ENCODE results near the gene GHRL.
A peak's percentile ranks its signal among the peaks of the same experiment; 100 is the strongest.

Gene GHRL

DNA sequence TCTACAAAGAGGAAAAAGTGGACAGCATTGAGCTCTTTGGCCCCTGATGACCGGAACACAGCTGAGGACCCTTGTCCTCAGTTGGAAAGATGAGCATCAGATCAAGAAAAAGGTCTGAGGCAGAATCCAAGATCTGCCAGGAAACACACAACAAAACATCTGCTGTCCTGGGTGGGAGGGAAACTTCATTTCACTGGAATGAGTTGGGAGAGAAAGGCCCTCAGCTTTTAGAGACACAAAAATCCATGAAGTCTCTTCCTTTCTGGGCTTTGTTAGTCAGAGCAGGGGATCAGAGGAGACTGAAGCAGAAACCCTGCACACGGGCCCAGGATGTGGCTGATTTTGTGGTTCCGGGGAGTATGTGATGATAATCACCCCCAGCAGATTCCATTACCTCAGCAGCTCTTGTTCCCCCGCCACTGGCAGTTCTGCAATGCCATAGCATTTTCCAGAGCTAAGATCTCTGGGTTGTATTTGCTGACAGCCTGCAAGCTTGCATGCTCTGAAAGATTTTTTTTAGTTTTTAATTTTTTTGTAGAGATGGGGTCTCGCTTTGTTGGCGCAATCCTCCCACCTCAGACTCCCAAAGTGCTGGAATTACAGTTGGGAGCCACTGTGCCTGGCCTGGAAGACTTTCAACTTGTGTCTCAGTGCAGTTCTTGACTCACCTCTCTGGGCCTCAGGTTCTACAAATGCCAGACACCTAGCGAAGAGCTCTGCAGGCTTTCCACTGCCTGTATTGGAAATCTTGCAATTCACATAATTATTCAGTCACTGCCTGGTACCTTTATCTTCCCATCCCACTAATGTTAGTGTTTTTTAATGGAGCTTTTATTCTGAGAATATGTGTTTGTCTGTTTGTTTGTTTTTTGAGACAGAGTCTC lies 50.3 kb downstream of the GHRL start:
- DNase-seq (ENCODE audit: low spot score): peak; percentile 76

DNA sequence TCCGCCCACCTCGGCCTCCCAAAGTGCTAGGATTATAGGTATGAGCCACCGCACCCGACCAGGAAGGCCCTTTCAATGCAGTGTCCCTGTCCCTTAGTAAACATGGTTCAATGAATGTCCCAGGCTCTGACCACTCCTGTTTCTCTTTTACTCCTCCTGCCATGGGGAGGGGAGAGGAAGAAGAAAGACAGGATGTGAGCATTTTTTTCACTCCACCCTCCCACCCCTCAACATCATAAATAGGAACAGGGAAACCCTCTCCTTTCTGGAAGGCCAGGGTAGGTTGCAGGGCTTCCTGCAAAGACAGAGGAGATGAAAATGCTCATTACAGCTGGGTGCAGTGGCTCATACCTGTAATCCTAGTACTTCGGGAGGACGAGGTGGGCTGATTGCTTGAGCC lies 51.9 kb downstream of the GHRL start:
- no peak for DNase-seq (ENCODE audit: low spot score)

DNA sequence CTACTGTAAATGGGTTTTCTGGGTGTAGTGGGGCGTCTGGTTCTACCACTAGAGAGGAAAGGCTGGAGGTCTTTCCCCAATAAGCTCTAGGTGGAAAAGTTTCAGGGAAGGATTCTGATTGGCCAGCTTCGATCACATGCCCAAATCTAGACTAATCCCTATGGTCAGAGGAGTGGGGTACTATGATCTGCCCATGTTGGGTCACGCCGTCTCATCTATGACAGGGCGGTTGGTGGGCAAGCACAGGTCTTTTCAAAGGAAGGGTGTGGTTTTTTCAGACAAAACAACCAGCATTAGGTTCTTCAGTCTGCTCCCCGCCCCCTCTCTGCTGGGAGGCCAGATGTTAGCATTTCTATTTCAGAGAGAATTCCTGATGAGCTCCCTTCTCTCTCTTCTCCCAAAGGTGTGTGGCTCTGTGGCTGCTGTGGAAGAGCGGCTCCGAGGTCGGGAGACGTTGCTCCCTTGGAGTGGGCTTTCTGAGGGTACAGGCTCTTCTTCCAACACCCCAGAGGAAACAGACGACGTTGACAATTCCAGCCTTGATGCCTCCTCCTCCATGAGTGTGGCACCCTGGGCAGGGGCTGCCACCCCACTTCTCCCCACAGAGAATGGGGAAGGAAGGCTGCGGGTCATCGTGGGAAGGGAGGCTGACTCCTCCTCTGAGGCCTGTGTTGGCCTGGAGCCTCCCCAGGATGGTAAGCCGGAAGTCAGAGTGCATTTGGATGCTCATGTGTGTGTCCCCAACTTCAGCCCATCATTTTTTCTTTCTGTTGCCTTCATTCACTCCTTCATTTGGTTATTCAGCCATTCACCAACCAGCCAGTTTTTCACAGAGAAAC lies 54.2 kb downstream of the GHRL start:
- DNase-seq (ENCODE audit: low spot score): no peak

All from AG08395 (cell line).